ENCODE measurements around the gene AURKAIP1. TPM values are rescaled to one million over a fixed set of nuclear protein-coding genes. Genes with fewer than 3 reads are reported as not detected.

The AURKAIP1 gene
- total and polyA plus RNA-seq, 2 of the 13 experiments (the other 11 are each of a cell fraction or from before 2014, with no cell fraction given) = 69.5 to 175 TPM

DNA sequence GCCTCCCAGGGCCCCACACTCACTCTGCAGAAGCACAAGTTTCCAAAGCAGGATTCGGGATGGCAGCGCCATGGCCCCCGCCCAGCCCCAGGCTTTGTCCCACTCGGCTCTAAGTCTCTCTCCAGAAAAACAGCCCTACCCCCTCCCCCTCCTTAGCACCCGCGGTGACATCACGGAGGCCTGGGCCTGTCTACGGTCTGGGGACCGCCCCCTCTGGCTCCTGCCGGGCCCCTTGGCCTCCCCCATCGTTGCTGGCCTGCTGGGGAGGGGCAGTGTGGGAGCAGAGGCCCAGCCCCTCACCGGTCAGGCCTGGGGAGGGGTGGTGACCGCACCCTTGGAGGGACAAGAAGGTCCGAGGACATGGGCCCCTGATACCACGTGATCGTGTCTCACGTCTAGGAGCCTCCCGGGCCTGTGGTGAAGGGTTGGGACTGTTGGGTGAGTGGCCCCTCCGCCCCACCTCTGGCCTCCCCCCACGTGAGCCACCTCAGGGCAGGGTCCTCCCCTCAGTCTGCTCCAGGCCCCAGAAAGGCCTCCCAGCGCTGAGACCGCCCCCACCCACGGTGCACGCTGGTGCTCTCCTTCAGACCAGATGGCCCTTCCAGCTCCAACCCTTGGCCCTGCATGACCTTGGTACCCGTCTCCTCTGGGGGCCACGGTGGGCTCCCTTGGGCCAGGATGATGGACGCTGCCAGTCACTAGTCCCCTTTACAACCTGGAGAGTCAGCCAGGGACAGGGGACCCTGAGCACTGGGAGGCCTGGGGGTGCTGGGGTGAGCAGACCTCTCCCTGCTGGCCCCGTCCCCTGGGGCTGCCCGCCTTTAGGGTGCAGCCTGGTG lies 16.4 kb downstream of the AURKAIP1 start, which contains the start of gene MXRA8 (continued):
- TF ChIP-seq, protein P1, sequence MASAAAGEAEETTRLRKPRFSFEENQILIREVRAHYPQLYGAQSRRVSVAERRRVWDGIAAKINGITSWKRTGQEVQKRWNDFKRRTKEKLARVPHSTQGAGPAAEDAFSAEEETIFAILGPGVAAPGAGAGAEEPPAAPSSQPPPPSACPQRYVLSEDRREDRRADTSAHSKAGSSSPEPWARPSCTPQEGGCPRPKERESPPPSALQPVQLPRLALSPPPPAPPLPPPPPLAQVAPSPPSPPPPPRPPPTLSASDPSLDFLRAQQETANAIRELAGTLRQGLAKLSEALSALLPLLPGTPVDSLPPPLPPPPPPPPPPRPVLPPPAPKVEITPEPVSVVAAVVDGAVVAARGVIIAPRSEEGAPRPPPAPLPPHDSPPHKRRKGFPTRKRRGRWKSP (CRISPR knock-in tag; IDR thresholded peaks at IDR 0.05) = no peak
- TF ChIP-seq, protein P2, sequence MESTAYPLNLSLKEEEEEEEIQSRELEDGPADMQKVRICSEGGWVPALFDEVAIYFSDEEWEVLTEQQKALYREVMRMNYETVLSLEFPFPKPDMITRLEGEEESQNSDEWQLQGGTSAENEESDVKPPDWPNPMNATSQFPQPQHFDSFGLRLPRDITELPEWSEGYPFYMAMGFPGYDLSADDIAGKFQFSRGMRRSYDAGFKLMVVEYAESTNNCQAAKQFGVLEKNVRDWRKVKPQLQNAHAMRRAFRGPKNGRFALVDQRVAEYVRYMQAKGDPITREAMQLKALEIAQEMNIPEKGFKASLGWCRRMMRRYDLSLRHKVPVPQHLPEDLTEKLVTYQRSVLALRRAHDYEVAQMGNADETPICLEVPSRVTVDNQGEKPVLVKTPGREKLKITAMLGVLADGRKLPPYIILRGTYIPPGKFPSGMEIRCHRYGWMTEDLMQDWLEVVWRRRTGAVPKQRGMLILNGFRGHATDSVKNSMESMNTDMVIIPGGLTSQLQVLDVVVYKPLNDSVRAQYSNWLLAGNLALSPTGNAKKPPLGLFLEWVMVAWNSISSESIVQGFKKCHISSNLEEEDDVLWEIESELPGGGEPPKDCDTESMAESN (CRISPR knock-in tag; conservative IDR thresholded peaks at IDR 0.05) = 0 out of 2 replicates have a peak, but pooled peaks have one; percentile 27
- TF ChIP-seq NR2F2 (IDR thresholded peaks at IDR 0.05; ENCODE audit: borderline replicate concordance, low read depth) (peak; percentile 22; the same call in 1 of the 2 replicates), KAT8 (CRISPR knock-in tag; IDR thresholded peaks at IDR 0.05) (peak; percentile 57), POLR2G (IDR thresholded peaks at IDR 0.05; ENCODE audit: low read depth, low read length) (peak; percentile 23; the same call in 1 of the 2 replicates), CREM (IDR thresholded peaks at IDR 0.05) (peak; percentile 56), CREM (CRISPR knock-in tag; IDR thresholded peaks at IDR 0.05) (no peak), HDAC1 (CRISPR knock-in tag; IDR thresholded peaks at IDR 0.05) (peak; percentile 70), JARID2 (CRISPR knock-in tag; IDR thresholded peaks at IDR 0.05; ENCODE audit: insufficient replicate concordance) (no peak), FOXK1 (CRISPR knock-in tag; IDR thresholded peaks at IDR 0.05; ENCODE audit: borderline replicate concordance, low read depth) (no peak), NFIC (IDR thresholded peaks at IDR 0.05; ENCODE audit: low read length) (no peak), PHF21A (CRISPR knock-in tag; IDR thresholded peaks at IDR 0.05) (peak; percentile 85), BORCS8-MEF2B (CRISPR knock-in tag; IDR thresholded peaks at IDR 0.05) (peak; percentile 60; the same call in 1 of the 2 replicates), TARDBP (CRISPR knock-in tag; IDR thresholded peaks at IDR 0.05) (peak; percentile 61; the same call in 1 of the 2 replicates), ZNF337 (CRISPR knock-in tag; IDR thresholded peaks at IDR 0.05; ENCODE audit: borderline replicate concordance, low read depth) (0 out of 2 replicates have a peak, but pooled peaks have one; percentile 68), MAZ (IDR thresholded peaks at IDR 0.05; ENCODE audit: borderline replicate concordance, low read depth, low read length) (peak; percentile 83; the same call in 1 of the 2 replicates), MAZ (CRISPR knock-in tag; IDR thresholded peaks at IDR 0.05; ENCODE audit: low read depth) (peak; percentile 65), ZNF430 (CRISPR knock-in tag; IDR thresholded peaks at IDR 0.05) (peak; percentile 82), ZNF724P (CRISPR knock-in tag; IDR thresholded peaks at IDR 0.05; ENCODE audit: borderline replicate concordance) (0 out of 2 replicates have a peak, but pooled peaks have one; percentile 51)
- TF ChIP-seq, protein P3, sequence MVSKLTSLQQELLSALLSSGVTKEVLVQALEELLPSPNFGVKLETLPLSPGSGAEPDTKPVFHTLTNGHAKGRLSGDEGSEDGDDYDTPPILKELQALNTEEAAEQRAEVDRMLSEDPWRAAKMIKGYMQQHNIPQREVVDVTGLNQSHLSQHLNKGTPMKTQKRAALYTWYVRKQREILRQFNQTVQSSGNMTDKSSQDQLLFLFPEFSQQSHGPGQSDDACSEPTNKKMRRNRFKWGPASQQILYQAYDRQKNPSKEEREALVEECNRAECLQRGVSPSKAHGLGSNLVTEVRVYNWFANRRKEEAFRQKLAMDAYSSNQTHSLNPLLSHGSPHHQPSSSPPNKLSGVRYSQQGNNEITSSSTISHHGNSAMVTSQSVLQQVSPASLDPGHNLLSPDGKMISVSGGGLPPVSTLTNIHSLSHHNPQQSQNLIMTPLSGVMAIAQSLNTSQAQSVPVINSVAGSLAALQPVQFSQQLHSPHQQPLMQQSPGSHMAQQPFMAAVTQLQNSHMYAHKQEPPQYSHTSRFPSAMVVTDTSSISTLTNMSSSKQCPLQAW (CRISPR knock-in tag; IDR thresholded peaks at IDR 0.05) = peak; percentile 38; the same call in 1 of the 2 replicates
